ENCODE measurements around the gene KREMEN1. TPM values are rescaled to one million over a fixed set of nuclear protein-coding genes. Genes with fewer than 3 reads are reported as not detected.

The KREMEN1 gene
- total RNA-seq, 1 experiment from 2014 or later: 2.2 TPM

GRCh38 chr22:29050457-29050856 is 22.4 kb upstream of the KREMEN1 start:
- intact Hi-C loops (cut with micrococcal nuclease; ENCODE audit: unreplicated experiment) (no loop called here), in situ Hi-C loops (cut with HindIII; ENCODE audit: low pct_unique_long_range_greater_than_20kb, low sequenced_read_pairs) (no loop called here)
- no peak overlapping the region for H3K27ac ChIP-seq (ENCODE audit: low read length)
- DNase-seq (ENCODE audit: low read depth, low spot score) (no peak), ATAC-seq (no peak)
- BruUV-seq (replicated peaks): no TSS peak
- ChIA-PET CTCF (no interaction called here), POLR2A (no interaction called here)
- no peaks in the 10 kb centered on the region for H3K4me1 ChIP-seq (ENCODE audit: control insufficient read depth, insufficient read depth, low read length)
- H3K27me3 ChIP-seq (ENCODE audit: control insufficient read depth, insufficient read depth, low read length): no peaks in the 10 kb centered on the region
- H3K4me3 ChIP-seq (ENCODE audit: low read depth in 2 of 2, low read length in 2 of 2): no peak overlapping the region
- H3K9me3 ChIP-seq (ENCODE audit: control insufficient read depth, insufficient read depth, low read depth, low read length): no peaks in the 10 kb centered on the region
- no peaks in the 10 kb centered on the region for H3K36me3 ChIP-seq (ENCODE audit: control insufficient read depth, insufficient read depth, low read length)
- TF ChIP-seq REST (IDR thresholded peaks at IDR 0.05; ENCODE audit: insufficient read depth in 1 of 2, low read depth in 2 of 2, low read length in 1 of 2) (no peak), TCF7L2 (IDR thresholded peaks at IDR 0.05; ENCODE audit: low read depth, low read length) (no peak), SIN3A (IDR thresholded peaks at IDR 0.05; ENCODE audit: borderline replicate concordance, insufficient read depth, low read depth, low read length) (no peak), POLR2AphosphoS5 (IDR thresholded peaks at IDR 0.05; ENCODE audit: low read depth, low read length) (no peak), CTCF (IDR thresholded peaks at IDR 0.05) (no peak)

- no peaks in the 10 kb centered on the region for H3K4me1 ChIP-seq (ENCODE audit: control insufficient read depth, insufficient read depth, low read length)
- DNase-seq (ENCODE audit: low read depth, low spot score) (no peak), ATAC-seq (no peak)
- in situ Hi-C loops (cut with HindIII; ENCODE audit: low pct_unique_long_range_greater_than_20kb, low sequenced_read_pairs) (no loop called here), intact Hi-C loops (cut with micrococcal nuclease; ENCODE audit: unreplicated experiment) (no loop called here)
- BruUV-seq (replicated peaks): no TSS peak
- TF ChIP-seq CTCF (IDR thresholded peaks at IDR 0.05) (no peak), TCF7L2 (IDR thresholded peaks at IDR 0.05; ENCODE audit: low read depth, low read length) (no peak), SIN3A (IDR thresholded peaks at IDR 0.05; ENCODE audit: borderline replicate concordance, insufficient read depth, low read depth, low read length) (no peak), POLR2AphosphoS5 (IDR thresholded peaks at IDR 0.05; ENCODE audit: low read depth, low read length) (no peak), REST (IDR thresholded peaks at IDR 0.05; ENCODE audit: insufficient read depth in 1 of 2, low read depth in 2 of 2, low read length in 1 of 2) (no peak)
- no peaks in the 10 kb centered on the region for H3K36me3 ChIP-seq (ENCODE audit: control insufficient read depth, insufficient read depth, low read length)
- no peak overlapping the region for H3K27ac ChIP-seq (ENCODE audit: low read length)
- no peak overlapping the region for H3K4me3 ChIP-seq (ENCODE audit: low read depth in 2 of 2, low read length in 2 of 2)
- POLR2A ChIA-PET: interaction anchor here (0.7 kb wide), 1 partner anchor 100 kb away, joined by 6 read pairs; no protein-coding TSS in a partner anchor
- H3K27me3 ChIP-seq (ENCODE audit: control insufficient read depth, insufficient read depth, low read length): no peaks in the 10 kb centered on the region
- CTCF ChIA-PET: no interaction called here
- H3K9me3 ChIP-seq (ENCODE audit: control insufficient read depth, insufficient read depth, low read depth, low read length): no peaks in the 10 kb centered on the region
Observed at GRCh38 chr22:29053048-29053702, 19.7 kb upstream of the KREMEN1 start.
